VCaP (cell line): ENCODE data around the gene DDX56.

ENCODE experiments used
- H3K27ac ChIP-seq: fragments of 450-650 bp; 2 replicates; pipeline ENCODE4 v1.5.1; 2017
- TF ChIP-seq, protein P1 (sequence below): fragments of 450-650 bp; conservative IDR thresholded peaks from 2 replicates; pipeline ENCODE4 v1.5.1; 2017; ENCODE audit warnings: mild to moderate bottlenecking, moderate library complexity

Gene DDX56, protein sequence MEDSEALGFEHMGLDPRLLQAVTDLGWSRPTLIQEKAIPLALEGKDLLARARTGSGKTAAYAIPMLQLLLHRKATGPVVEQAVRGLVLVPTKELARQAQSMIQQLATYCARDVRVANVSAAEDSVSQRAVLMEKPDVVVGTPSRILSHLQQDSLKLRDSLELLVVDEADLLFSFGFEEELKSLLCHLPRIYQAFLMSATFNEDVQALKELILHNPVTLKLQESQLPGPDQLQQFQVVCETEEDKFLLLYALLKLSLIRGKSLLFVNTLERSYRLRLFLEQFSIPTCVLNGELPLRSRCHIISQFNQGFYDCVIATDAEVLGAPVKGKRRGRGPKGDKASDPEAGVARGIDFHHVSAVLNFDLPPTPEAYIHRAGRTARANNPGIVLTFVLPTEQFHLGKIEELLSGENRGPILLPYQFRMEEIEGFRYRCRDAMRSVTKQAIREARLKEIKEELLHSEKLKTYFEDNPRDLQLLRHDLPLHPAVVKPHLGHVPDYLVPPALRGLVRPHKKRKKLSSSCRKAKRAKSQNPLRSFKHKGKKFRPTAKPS

DNA sequence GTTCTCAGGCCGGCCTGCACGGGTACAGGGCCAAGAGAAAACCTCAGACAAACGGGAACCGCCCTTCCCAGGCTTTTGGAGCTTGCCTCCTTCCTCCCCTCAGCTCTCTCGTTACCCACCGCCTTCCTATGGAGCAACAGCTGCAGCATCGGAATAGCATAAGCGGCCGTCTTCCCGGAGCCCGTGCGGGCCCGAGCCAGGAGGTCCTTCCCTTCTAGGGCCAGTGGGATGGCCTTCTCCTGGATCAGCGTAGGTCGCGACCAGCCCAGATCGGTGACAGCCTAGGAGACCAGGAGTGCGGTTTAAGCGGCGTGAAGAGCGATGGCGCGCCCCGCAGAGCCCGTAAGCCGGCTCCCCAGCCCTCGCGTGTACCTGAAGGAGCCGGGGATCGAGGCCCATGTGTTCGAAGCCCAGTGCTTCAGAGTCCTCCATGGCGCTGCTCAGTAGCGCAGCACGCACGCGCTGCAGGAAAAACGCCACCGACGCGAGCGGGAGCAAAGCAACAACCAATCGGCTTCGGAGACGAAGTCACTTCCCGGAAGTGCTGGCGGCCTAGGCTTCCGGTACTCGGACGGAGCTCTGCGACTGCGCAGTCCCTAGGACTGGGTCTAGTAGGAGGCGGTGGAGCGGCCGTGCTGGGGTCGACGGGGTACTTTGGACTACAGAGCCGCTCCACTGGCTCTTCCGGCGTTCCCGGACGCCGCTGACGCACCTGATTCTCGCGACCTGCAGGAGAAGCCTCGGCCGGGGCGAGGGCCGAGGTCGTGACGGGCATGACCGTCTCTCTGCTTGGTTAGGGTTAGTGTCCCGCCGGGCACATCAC is at the start of gene DDX56:
Gene DDX56, minus strand, starts transcription at position 445 of the 823 bp plus-strand sequence. Its CDS starts 13 bp downstream, at position 432.
- H3K27ac ChIP-seq = peak within 1 kb of the TSS; percentile 93
- TF ChIP-seq, protein P1, sequence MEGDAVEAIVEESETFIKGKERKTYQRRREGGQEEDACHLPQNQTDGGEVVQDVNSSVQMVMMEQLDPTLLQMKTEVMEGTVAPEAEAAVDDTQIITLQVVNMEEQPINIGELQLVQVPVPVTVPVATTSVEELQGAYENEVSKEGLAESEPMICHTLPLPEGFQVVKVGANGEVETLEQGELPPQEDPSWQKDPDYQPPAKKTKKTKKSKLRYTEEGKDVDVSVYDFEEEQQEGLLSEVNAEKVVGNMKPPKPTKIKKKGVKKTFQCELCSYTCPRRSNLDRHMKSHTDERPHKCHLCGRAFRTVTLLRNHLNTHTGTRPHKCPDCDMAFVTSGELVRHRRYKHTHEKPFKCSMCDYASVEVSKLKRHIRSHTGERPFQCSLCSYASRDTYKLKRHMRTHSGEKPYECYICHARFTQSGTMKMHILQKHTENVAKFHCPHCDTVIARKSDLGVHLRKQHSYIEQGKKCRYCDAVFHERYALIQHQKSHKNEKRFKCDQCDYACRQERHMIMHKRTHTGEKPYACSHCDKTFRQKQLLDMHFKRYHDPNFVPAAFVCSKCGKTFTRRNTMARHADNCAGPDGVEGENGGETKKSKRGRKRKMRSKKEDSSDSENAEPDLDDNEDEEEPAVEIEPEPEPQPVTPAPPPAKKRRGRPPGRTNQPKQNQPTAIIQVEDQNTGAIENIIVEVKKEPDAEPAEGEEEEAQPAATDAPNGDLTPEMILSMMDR = no peak

DNA sequence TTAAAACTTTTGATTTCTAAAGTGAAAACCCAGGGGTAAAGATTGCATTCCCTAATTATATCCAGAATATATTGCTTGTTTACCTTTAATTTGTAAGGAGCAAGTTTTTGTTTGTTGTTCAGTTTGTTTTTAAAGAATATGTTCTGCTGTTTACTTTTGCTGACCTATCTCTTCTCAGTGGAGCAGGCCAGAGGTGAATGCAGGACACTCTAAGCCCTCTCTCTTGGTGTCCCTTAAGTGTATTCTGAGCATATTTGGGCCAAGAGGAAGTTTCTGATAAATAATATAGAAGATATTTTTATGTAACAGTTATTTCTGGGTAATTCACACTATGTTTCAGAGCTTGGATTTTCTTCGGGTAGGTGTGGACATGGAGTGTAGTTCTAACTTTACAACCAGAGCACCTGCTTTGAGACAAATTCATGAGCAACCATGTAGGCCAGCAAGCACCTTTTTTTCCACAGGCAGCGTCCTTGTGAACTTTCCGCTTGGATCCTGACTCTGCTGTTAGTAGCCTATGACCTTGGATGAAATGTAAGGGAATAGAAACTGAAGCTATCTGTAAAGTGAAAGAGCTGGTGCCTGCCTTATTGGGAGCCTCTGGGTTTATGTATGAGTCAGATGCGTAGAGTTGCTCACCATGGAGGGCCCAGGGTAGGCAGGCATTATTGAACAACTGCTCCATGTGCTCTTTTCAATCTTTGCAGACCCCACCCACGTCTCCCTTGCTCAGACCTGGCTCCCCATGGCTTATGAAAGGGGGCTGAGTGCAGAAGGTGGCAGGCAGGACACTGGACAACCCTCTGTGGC is 48.8 kb upstream of the DDX56 start:
- H3K27ac ChIP-seq = peak overlapping the region; percentile 55
- TF ChIP-seq, protein P1 = no peak

DNA sequence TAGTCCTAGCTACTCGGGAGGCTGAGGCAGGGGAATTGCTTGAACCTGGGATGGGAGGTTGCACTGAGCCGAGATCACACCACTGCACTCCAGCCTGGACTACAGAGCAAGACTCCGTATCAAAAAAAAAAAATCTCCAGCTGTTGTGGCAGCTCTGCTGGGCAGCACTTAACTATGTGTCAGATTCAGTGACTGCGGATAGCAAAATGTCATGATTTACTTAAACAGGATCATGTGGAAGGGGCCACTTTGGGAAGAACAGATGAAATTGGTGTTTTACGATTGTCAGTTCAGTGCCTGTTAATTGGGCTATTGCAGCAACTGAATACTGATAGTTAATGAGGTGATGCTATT is 48.0 kb upstream of the DDX56 start:
- H3K27ac ChIP-seq = peak overlapping the region; percentile 55
- TF ChIP-seq, protein P1 = no peak

DNA sequence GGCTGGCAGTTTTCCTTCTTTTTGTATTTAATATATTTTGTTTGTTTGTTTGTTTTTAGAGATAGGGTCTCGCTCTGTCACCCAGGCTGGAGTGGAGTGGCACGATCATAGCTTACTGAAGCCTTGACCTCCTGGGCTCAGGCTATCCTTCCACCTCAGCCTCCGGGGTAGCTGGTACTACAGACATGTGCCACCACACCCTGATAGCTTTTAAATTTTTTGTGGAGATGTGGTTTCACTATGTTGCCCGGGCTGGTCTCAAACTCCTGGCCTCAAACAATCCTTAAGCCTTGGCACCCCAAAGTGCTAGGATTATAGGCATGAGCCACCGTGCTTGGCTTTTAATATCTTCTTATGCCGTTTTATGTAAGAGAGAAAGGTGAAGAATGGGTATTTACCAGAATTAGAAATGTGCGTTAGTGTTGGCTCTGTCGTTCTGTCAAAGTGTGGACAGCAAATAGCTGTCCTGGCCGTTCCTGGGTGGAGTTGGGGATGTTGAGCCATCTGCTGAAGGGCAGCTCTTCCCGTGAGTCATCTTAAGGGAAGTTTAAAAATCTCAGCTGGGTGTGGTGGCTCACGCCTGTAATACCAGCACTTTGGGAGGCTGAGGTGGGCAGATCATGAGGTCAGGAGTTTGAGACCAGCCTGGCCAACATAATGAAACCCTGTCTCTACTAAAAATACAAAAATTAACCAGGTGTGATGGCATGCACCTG is 47.5 kb upstream of the DDX56 start:
- TF ChIP-seq, protein P1 = no peak
- peak overlapping the region; percentile 55; the same call in 1 of the 2 replicates for H3K27ac ChIP-seq

DNA sequence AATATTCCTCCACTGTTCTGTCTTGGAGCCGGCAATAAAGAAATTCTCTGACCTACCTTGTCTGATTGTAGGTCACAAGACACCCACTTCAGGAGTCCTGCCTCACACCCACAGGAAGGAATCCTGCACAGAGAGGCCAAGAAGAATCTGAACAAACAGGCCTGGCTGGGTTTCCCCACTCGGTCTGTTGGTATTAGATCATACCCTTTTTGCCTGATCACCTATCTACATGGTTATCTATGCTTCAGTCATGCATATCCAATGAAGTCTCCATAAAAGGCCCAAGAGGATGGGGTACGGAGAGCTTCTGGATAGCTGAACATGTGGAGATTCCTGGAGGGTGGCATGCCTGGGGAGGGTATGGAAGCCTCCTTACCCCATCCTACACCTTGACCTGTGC is 45.0 kb upstream of the DDX56 start:
- TF ChIP-seq, protein P1 = no peak
- peak overlapping the region; percentile 64 for H3K27ac ChIP-seq

DNA sequence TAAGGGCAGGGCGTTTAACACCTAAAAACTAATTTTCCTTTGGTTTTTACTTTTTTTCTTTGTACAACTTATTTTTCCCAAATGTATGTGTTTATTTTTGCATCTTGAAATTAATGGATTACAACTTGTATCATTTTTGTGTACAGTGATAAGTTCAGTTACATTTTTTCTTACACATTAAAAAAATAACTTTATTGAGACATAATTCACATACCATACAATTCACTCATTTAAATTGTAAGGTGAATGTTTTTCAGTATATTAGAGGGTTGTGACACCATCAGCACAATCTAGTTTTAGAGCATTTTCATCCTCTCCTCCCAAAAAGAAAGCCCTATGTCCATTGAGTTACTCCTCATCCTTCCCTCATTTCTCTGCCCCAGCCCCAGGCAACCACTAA is 44.3 kb upstream of the DDX56 start:
- peak overlapping the region; percentile 64 for H3K27ac ChIP-seq
- TF ChIP-seq, protein P1 = no peak
